ENCODE results near the gene MAK. TPM values are rescaled to one million over a fixed set of nuclear protein-coding genes. Genes with fewer than 3 reads are reported as not detected.
A peak's percentile ranks its signal among the peaks of the same experiment; 100 is the strongest.
"Not testable (repeated sequence)": the region's sequence is repeated elsewhere in the genome, so short reads cannot be mapped to it uniquely, and the experiment has no call there.

The MAK gene
- total RNA-seq, 1 experiment from 2014 or later = not detected

GRCh38 chr6:10725716-10726115 is 112.6 kb downstream of the MAK start:
- H3K9me2 ChIP-seq (replicated peaks; ENCODE audit: insufficient read depth, low read length) = no peaks in the 10 kb centered on the region
- peaks cover 16% of the 10 kb centered on the region; the same call in 1 of the 2 replicates for H3K36me3 ChIP-seq (ENCODE audit: insufficient read depth, low read length)
- H3K27ac ChIP-seq (ENCODE audit: low read length) = no peak overlapping the region
- H3K4me1 ChIP-seq (ENCODE audit: low read length) = peaks cover 23% of the 10 kb centered on the region
- no peaks in the 10 kb centered on the region for H3K9me3 ChIP-seq (ENCODE audit: low read length)
- H4K20me1 ChIP-seq (ENCODE audit: insufficient read depth, low read depth, low read length) = no peaks in the 10 kb centered on the region
- H3K4me3 ChIP-seq (ENCODE audit: low read length) = no peak overlapping the region
- H3K9ac ChIP-seq (ENCODE audit: low read length) = no peak overlapping the region
- H3K4me2 ChIP-seq (ENCODE audit: low read depth, low read length, poor library complexity, severe bottlenecking) = no peak overlapping the region
- H3K27me3 ChIP-seq (ENCODE audit: low read length) = no peaks in the 10 kb centered on the region
- DNase-seq = no peak
- H2AFZ ChIP-seq (ENCODE audit: low read length) = no peak overlapping the region
- peaks cover 37% of the 10 kb centered on the region for H3K79me2 ChIP-seq (ENCODE audit: low read length)

- Histone ChIP-seq H3K27me3 (ENCODE audit: low read length) (no peaks in the 10 kb centered on the region), H3K36me3 (ENCODE audit: insufficient read depth, low read length) (peaks cover 10% of the 10 kb centered on the region; the same call in 1 of the 2 replicates), H2AFZ (ENCODE audit: low read length) (no peak overlapping the region), H3K4me3 (ENCODE audit: low read length) (no peak overlapping the region), H3K4me1 (ENCODE audit: low read length) (peaks cover 25% of the 10 kb centered on the region), H3K79me2 (ENCODE audit: low read length) (peaks cover 37% of the 10 kb centered on the region), H3K9ac (ENCODE audit: low read length) (no peak overlapping the region), H4K20me1 (ENCODE audit: insufficient read depth, low read depth, low read length) (no peaks in the 10 kb centered on the region), H3K4me2 (ENCODE audit: low read depth, low read length, poor library complexity, severe bottlenecking) (peak overlapping the region; percentile 90), H3K27ac (ENCODE audit: low read length) (no peak overlapping the region), H3K9me2 (replicated peaks; ENCODE audit: insufficient read depth, low read length) (no peaks in the 10 kb centered on the region), H3K9me3 (ENCODE audit: low read length) (no peaks in the 10 kb centered on the region)
- no peak for DNase-seq
Observed at GRCh38 chr6:10725044-10725443, 113.3 kb downstream of the MAK start.

GRCh38 chr6:10723567-10723881 is 114.8 kb downstream of the MAK start:
- DNase-seq = peak; percentile 60
- H3K4me3 ChIP-seq (ENCODE audit: low read length) = peak overlapping the region; percentile 78
- peaks cover 25% of the 10 kb centered on the region for H3K4me1 ChIP-seq (ENCODE audit: low read length)
- H3K9me3 ChIP-seq (ENCODE audit: low read length) = no peaks in the 10 kb centered on the region; the same call in 1 of the 2 replicates
- peak overlapping the region; percentile 74 for H3K27ac ChIP-seq (ENCODE audit: low read length)
- H3K79me2 ChIP-seq (ENCODE audit: low read length) = peaks cover 37% of the 10 kb centered on the region
- no peaks in the 10 kb centered on the region for H4K20me1 ChIP-seq (ENCODE audit: insufficient read depth, low read depth, low read length)
- H2AFZ ChIP-seq (ENCODE audit: low read length) = peak overlapping the region; percentile 80
- H3K9ac ChIP-seq (ENCODE audit: low read length) = peak overlapping the region; percentile 79
- H3K4me2 ChIP-seq (ENCODE audit: low read depth, low read length, poor library complexity, severe bottlenecking) = peak overlapping the region; percentile 90
- H3K9me2 ChIP-seq (replicated peaks; ENCODE audit: insufficient read depth, low read length) = no peaks in the 10 kb centered on the region
- no peaks in the 10 kb centered on the region for H3K27me3 ChIP-seq (ENCODE audit: low read length)
- H3K36me3 ChIP-seq (ENCODE audit: insufficient read depth, low read length) = peaks cover 5% of the 10 kb centered on the region; the same call in 1 of the 2 replicates

GRCh38 chr6:10722820-10723566 is 115.3 kb downstream of the MAK start, which contains the start of gene TMEM14C:
TMEM14C (plus strand) TSS chr6:10723070; CDS start chr6:10724614, 1,544 bp downstream.
- H3K4me1 ChIP-seq (ENCODE audit: low read length) = peaks cover 25% of the 10 kb centered on the region
- H3K9ac ChIP-seq (ENCODE audit: low read length) = peak within 1 kb of the TSS; percentile 79
- H3K9me2 ChIP-seq (replicated peaks; ENCODE audit: insufficient read depth, low read length) = no peaks in the 10 kb centered on the region
- no peaks in the 10 kb centered on the region for H3K27me3 ChIP-seq (ENCODE audit: low read length)
- H3K4me2 ChIP-seq (ENCODE audit: low read depth, low read length, poor library complexity, severe bottlenecking) = peak within 1 kb of the TSS; percentile 90
- H4K20me1 ChIP-seq (ENCODE audit: insufficient read depth, low read depth, low read length) = no peaks in the 10 kb centered on the region
- DNase-seq = peak; percentile 97
- H3K9me3 ChIP-seq (ENCODE audit: low read length) = no peaks in the 10 kb centered on the region; the same call in 1 of the 2 replicates
- H3K4me3 ChIP-seq (ENCODE audit: low read length) = peak within 1 kb of the TSS; percentile 78
- H3K79me2 ChIP-seq (ENCODE audit: low read length) = peaks cover 37% of the 10 kb centered on the region
- peaks cover 5% of the 10 kb centered on the region; the same call in 1 of the 2 replicates for H3K36me3 ChIP-seq (ENCODE audit: insufficient read depth, low read length)
- peak within 1 kb of the TSS; percentile 80 for H2AFZ ChIP-seq (ENCODE audit: low read length)
- peak within 1 kb of the TSS; percentile 74 for H3K27ac ChIP-seq (ENCODE audit: low read length)

GRCh38 chr6:10722570-10722819 is 115.8 kb downstream of the MAK start:
- Histone ChIP-seq H3K4me2 (ENCODE audit: low read depth, low read length, poor library complexity, severe bottlenecking) (peak overlapping the region; percentile 90), H3K9me2 (replicated peaks; ENCODE audit: insufficient read depth, low read length) (no peaks in the 10 kb centered on the region), H3K9me3 (ENCODE audit: low read length) (no peaks in the 10 kb centered on the region; the same call in 1 of the 2 replicates), H3K79me2 (ENCODE audit: low read length) (peaks cover 37% of the 10 kb centered on the region), H3K27ac (ENCODE audit: low read length) (peak overlapping the region; percentile 49; the same call in 1 of the 2 replicates), H3K4me3 (ENCODE audit: low read length) (peak overlapping the region; percentile 78), H4K20me1 (ENCODE audit: insufficient read depth, low read depth, low read length) (no peaks in the 10 kb centered on the region), H2AFZ (ENCODE audit: low read length) (peak overlapping the region; percentile 17; the same call in 1 of the 2 replicates), H3K27me3 (ENCODE audit: low read length) (no peaks in the 10 kb centered on the region), H3K4me1 (ENCODE audit: low read length) (peaks cover 25% of the 10 kb centered on the region), H3K9ac (ENCODE audit: low read length) (peak overlapping the region; percentile 79), H3K36me3 (ENCODE audit: insufficient read depth, low read length) (peaks cover 5% of the 10 kb centered on the region; the same call in 1 of the 2 replicates)
- no peak for DNase-seq

GRCh38 chr6:10721850-10722569 is 116.3 kb downstream of the MAK start:
- peak overlapping the region; percentile 78 for H3K4me3 ChIP-seq (ENCODE audit: low read length)
- no peak for DNase-seq
- H4K20me1 ChIP-seq (ENCODE audit: insufficient read depth, low read depth, low read length) = no peaks in the 10 kb centered on the region
- H3K9ac ChIP-seq (ENCODE audit: low read length) = peak overlapping the region; percentile 79
- no peak overlapping the region; the same call in 1 of the 2 replicates for H2AFZ ChIP-seq (ENCODE audit: low read length)
- peak overlapping the region; percentile 49; the same call in 1 of the 2 replicates for H3K27ac ChIP-seq (ENCODE audit: low read length)
- peak overlapping the region; percentile 90 for H3K4me2 ChIP-seq (ENCODE audit: low read depth, low read length, poor library complexity, severe bottlenecking)
- no peaks in the 10 kb centered on the region for H3K27me3 ChIP-seq (ENCODE audit: low read length)
- H3K4me1 ChIP-seq (ENCODE audit: low read length) = peaks cover 25% of the 10 kb centered on the region
- no peaks in the 10 kb centered on the region for H3K9me2 ChIP-seq (replicated peaks; ENCODE audit: insufficient read depth, low read length)
- peaks cover 5% of the 10 kb centered on the region; the same call in 1 of the 2 replicates for H3K36me3 ChIP-seq (ENCODE audit: insufficient read depth, low read length)
- H3K79me2 ChIP-seq (ENCODE audit: low read length) = peaks cover 37% of the 10 kb centered on the region
- H3K9me3 ChIP-seq (ENCODE audit: low read length) = no peaks in the 10 kb centered on the region; the same call in 1 of the 2 replicates

- H3K27me3 ChIP-seq (ENCODE audit: low read length); H3K9me2 ChIP-seq (replicated peaks; ENCODE audit: insufficient read depth, low read length); H4K20me1 ChIP-seq (ENCODE audit: insufficient read depth, low read depth, low read length); H3K9me3 ChIP-seq (ENCODE audit: low read length); DNase-seq; H3K36me3 ChIP-seq (ENCODE audit: insufficient read depth, low read length): not testable (repeated sequence)
- Histone ChIP-seq H3K79me2 (ENCODE audit: low read length) (peaks cover 37% of the 10 kb centered on the region), H3K4me1 (ENCODE audit: low read length) (peaks cover 25% of the 10 kb centered on the region), H3K4me3 (ENCODE audit: low read length) (peak overlapping the region; percentile 78), H3K9ac (ENCODE audit: low read length) (peak overlapping the region; percentile 79), H3K4me2 (ENCODE audit: low read depth, low read length, poor library complexity, severe bottlenecking) (peak overlapping the region; percentile 90), H2AFZ (ENCODE audit: low read length) (peak overlapping the region; percentile 46; the same call in 1 of the 2 replicates), H3K27ac (ENCODE audit: low read length) (peak overlapping the region; percentile 49; the same call in 1 of the 2 replicates)
Observed at GRCh38 chr6:10720960-10721849, 117.1 kb downstream of the MAK start.

All from Karpas-422 (cell line).